ENCODE results near the gene KNDC1.

KNDC1 gene

GRCh38 chr10:133272301-133272963 lies 112.4 kb downstream of the KNDC1 start:
- Histone ChIP-seq H3K4me3 (ENCODE audit: low read length) (no peak overlapping the region), H3K9me3 (ENCODE audit: low read length) (no peaks in the 10 kb centered on the region), H3K27me3 (ENCODE audit: insufficient read depth, low read length) (no peaks in the 10 kb centered on the region), H2AFZ (ENCODE audit: low read depth, low read length) (no peak overlapping the region), H3K36me3 (ENCODE audit: insufficient read depth, low read length) (peaks cover 5% of the 10 kb centered on the region), H3K4me1 (ENCODE audit: insufficient read depth, low read length) (peaks cover 13% of the 10 kb centered on the region)

GRCh38 chr10:133272964-133273420 lies 113.0 kb downstream of the KNDC1 start:
- Histone ChIP-seq H3K4me1 (ENCODE audit: insufficient read depth, low read length) (peaks cover 13% of the 10 kb centered on the region), H3K4me3 (ENCODE audit: low read length) (no peak overlapping the region), H2AFZ (ENCODE audit: low read depth, low read length) (no peak overlapping the region), H3K36me3 (ENCODE audit: insufficient read depth, low read length) (peaks cover 5% of the 10 kb centered on the region), H3K27me3 (ENCODE audit: insufficient read depth, low read length) (no peaks in the 10 kb centered on the region), H3K9me3 (ENCODE audit: low read length) (no peaks in the 10 kb centered on the region)

GRCh38 chr10:133273534-133274143 lies 113.6 kb downstream of the KNDC1 start:
- Histone ChIP-seq H2AFZ (ENCODE audit: low read depth, low read length) (no peak overlapping the region), H3K27me3 (ENCODE audit: insufficient read depth, low read length) (no peaks in the 10 kb centered on the region), H3K4me3 (ENCODE audit: low read length) (no peak overlapping the region), H3K9me3 (ENCODE audit: low read length) (no peaks in the 10 kb centered on the region), H3K4me1 (ENCODE audit: insufficient read depth, low read length) (peaks cover 13% of the 10 kb centered on the region), H3K36me3 (ENCODE audit: insufficient read depth, low read length) (peaks cover 4% of the 10 kb centered on the region)

GRCh38 chr10:133274751-133275683 lies 115.0 kb downstream of the KNDC1 start:
- no peak overlapping the region for H2AFZ ChIP-seq (ENCODE audit: low read depth, low read length)
- H3K4me1 ChIP-seq (ENCODE audit: insufficient read depth, low read length): peaks cover 13% of the 10 kb centered on the region
- no peak overlapping the region for H3K4me3 ChIP-seq (ENCODE audit: low read length)
- H3K27me3 ChIP-seq (ENCODE audit: insufficient read depth, low read length): no peaks in the 10 kb centered on the region
- H3K9me3 ChIP-seq (ENCODE audit: low read length): no peaks in the 10 kb centered on the region
- H3K36me3 ChIP-seq (ENCODE audit: insufficient read depth, low read length): peaks cover 13% of the 10 kb centered on the region

- Histone ChIP-seq H3K27me3 (ENCODE audit: insufficient read depth, low read length) (no peaks in the 10 kb centered on the region), H3K4me3 (ENCODE audit: low read length) (no peak overlapping the region), H2AFZ (ENCODE audit: low read depth, low read length) (no peak overlapping the region), H3K36me3 (ENCODE audit: insufficient read depth, low read length) (peaks cover 17% of the 10 kb centered on the region), H3K4me1 (ENCODE audit: insufficient read depth, low read length) (peaks cover 13% of the 10 kb centered on the region), H3K9me3 (ENCODE audit: low read length) (no peaks in the 10 kb centered on the region)
Measured at GRCh38 chr10:133275684-133276092, 115.7 kb downstream of the KNDC1 start.
